ENCODE measurements around the gene PTTG1. TPM values are rescaled to one million over a fixed set of nuclear protein-coding genes. Genes with fewer than 3 reads are reported as not detected.

PTTG1 gene
- total RNA-seq, 1 donor from 2014 or later = 5.6 TPM

DNA sequence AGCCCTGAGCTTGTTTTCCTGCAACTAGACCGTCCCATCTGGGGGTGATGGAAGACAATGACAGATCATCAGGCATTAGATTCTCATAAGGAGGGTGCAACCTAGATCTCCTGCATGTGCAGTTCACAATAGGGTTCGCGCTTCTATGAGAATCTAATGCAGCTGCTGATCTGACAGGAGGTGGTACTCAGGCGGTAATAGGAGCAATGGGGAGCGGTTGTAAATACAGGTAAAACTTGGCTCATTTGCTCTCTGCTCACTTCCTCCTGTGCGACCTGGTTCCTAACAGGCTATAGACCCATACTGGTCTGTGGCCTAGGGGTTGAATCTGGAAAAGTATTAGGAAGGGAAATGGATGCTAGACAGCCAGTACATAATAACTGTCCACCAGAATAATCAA lies 39.7 kb downstream of the PTTG1 start:
- TF ChIP-seq, protein P1, sequence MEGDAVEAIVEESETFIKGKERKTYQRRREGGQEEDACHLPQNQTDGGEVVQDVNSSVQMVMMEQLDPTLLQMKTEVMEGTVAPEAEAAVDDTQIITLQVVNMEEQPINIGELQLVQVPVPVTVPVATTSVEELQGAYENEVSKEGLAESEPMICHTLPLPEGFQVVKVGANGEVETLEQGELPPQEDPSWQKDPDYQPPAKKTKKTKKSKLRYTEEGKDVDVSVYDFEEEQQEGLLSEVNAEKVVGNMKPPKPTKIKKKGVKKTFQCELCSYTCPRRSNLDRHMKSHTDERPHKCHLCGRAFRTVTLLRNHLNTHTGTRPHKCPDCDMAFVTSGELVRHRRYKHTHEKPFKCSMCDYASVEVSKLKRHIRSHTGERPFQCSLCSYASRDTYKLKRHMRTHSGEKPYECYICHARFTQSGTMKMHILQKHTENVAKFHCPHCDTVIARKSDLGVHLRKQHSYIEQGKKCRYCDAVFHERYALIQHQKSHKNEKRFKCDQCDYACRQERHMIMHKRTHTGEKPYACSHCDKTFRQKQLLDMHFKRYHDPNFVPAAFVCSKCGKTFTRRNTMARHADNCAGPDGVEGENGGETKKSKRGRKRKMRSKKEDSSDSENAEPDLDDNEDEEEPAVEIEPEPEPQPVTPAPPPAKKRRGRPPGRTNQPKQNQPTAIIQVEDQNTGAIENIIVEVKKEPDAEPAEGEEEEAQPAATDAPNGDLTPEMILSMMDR (IDR thresholded peaks at IDR 0.05) = no peak
- Histone ChIP-seq H3K9me3 (no peaks in the 10 kb centered on the region), H3K36me3 (no peaks in the 10 kb centered on the region), H3K4me1 (peaks cover under 1% of the 10 kb centered on the region), H3K27me3 (no peaks in the 10 kb centered on the region), H3K27ac (no peak overlapping the region), H3K4me3 (no peak overlapping the region)
- DNase-seq = no peak
- intact Hi-C loops (cut with DNase I) = no loop called here
- no peak for ATAC-seq

DNA sequence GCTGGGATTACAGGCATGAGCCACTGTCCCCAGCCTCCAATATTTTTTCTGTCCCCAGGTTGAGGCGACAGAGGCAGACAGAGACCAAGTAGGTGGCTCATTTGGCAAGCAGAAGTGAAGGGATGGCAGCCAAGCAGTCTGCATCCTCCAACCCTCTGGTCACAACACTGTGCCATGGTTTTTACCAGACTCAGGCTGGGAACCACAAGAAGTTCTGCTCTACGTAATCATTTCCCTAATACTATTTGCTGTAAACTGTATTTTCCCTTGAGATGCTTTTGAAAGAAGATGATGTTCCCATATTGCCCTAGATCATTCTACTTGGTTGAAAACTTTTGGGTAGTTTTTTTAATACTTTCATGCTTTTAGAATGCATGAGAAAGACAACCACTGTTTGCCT lies 40.5 kb downstream of the PTTG1 start:
- intact Hi-C loops (cut with DNase I) = no loop called here
- Histone ChIP-seq H3K4me1 (peaks cover 8% of the 10 kb centered on the region), H3K4me3 (no peak overlapping the region), H3K9me3 (no peaks in the 10 kb centered on the region), H3K27me3 (no peaks in the 10 kb centered on the region), H3K27ac (no peak overlapping the region), H3K36me3 (no peaks in the 10 kb centered on the region)
- DNase-seq (no peak), ATAC-seq (no peak)
- TF ChIP-seq, protein P1 (IDR thresholded peaks at IDR 0.05) = no peak

DNA sequence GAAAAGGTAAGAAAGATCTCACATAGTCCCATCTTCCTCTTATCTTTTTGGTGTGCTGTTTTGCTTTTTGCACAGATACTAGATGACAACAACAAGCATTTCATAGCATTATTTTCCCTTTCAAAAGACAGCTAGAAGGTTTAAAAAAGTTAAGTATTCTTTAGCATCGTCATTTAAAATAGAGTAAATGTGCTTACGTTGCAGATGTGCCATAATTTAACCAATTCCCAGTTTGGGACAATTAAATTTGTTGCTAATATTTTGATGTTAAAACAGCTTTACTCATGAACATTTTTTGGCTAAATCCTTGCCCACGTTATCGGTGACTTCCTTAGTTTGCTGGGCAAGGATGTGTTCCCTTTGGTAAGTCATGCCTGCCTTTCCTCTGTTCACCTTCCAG lies 41.6 kb downstream of the PTTG1 start:
- ATAC-seq (no peak), DNase-seq (no peak)
- no peak overlapping the region for H3K27ac ChIP-seq
- TF ChIP-seq, protein P1 (IDR thresholded peaks at IDR 0.05) = no peak
- H3K4me3 ChIP-seq = no peak overlapping the region
- H3K36me3 ChIP-seq = no peaks in the 10 kb centered on the region
- no peaks in the 10 kb centered on the region for H3K9me3 ChIP-seq
- peaks cover 19% of the 10 kb centered on the region for H3K4me1 ChIP-seq
- intact Hi-C loops (cut with DNase I) = no loop called here
- H3K27me3 ChIP-seq = no peaks in the 10 kb centered on the region

DNA sequence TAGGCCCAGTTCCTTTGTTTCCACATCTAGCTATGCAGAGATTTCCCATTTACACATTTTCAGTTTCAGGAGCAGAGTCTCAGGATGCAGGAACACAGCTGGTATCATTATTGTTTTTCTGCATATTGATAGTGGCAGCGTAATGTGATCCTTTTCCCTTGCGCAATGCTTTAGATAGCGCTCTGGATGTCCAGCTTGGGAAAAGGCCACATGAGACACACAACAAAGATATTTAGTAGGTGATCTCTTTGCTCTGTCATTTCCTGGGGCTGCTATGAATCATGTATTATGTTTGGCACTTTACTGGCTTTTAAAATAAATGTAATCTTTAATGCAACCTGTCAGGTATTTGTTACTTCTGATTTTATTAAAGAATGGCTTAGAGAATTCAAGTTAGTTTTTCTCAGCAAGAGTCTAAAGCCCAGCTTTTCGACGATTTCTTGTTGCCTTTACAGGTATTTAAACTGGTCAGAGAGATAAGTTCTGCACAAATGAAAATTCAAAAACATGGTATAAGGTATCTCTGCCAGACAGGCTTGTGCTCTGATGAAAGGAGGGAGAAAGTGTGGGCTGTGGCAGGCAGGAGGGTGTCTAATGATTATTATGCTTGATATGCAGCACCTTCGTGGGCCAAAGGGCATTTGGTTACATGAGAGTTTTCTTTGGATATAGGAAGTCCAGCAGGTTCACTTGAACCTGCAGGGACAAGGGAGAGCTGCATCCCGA lies 42.2 kb downstream of the PTTG1 start:
- no peak overlapping the region for H3K27ac ChIP-seq
- no peak for ATAC-seq
- H3K4me1 ChIP-seq = peaks cover 20% of the 10 kb centered on the region
- no peaks in the 10 kb centered on the region for H3K9me3 ChIP-seq
- no peak overlapping the region for H3K4me3 ChIP-seq
- TF ChIP-seq, protein P1 (IDR thresholded peaks at IDR 0.05) = no peak
- H3K36me3 ChIP-seq = no peaks in the 10 kb centered on the region
- intact Hi-C loops (cut with DNase I) = no loop called here
- H3K27me3 ChIP-seq = no peaks in the 10 kb centered on the region
- no peak for DNase-seq

DNA sequence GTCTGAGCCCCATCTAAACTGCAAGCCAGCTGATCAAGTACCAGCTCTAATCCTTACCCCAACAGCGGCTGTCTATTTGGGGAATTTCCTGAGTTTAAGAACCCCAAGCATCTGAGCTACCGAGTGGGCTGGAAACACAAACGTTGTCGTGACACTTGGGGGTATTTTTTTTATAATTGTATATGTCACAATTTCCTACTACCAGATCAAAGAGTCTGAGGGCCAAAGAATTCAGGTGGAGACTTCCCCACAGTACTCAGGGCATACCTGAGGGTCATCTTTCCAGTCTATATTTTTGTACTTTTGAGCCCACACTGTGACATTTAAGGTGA lies 42.8 kb downstream of the PTTG1 start:
- intact Hi-C loops (cut with DNase I) = no loop called here
- ATAC-seq (no peak), DNase-seq (no peak)
- Histone ChIP-seq H3K9me3 (no peaks in the 10 kb centered on the region), H3K4me3 (no peak overlapping the region), H3K4me1 (peaks cover 20% of the 10 kb centered on the region), H3K36me3 (no peaks in the 10 kb centered on the region), H3K27me3 (no peaks in the 10 kb centered on the region), H3K27ac (no peak overlapping the region)
- TF ChIP-seq, protein P1 (IDR thresholded peaks at IDR 0.05) = no peak

DNA sequence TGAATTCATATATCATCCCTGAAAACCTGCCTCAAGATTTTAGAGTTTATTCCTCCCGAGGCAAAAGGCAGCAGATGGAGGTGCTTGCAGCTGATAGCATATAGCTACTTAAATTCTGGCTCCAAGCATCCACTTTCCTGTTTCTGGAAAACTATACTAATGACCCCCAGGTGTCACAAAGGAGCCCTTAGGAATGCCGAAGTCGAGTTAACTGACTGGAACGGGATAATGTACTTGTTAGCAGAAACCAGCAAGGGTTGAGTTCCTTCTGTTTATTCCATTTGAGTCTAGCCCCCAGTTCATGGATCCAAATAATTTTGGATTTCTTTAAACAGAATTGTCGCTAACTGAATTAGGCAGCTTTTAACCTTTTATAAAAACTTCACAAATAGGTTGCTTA lies 44.5 kb downstream of the PTTG1 start:
- ATAC-seq = no peak
- peaks cover 30% of the 10 kb centered on the region for H3K4me1 ChIP-seq
- no peak for DNase-seq

More for the DNA sequence above, 44.5 kb downstream of the PTTG1 start:
- Histone ChIP-seq H3K36me3 (no peaks in the 10 kb centered on the region), H3K27me3 (no peaks in the 10 kb centered on the region), H3K9me3 (no peaks in the 10 kb centered on the region), H3K4me3 (no peak overlapping the region), H3K27ac (no peak overlapping the region)
- TF ChIP-seq, protein P1 (IDR thresholded peaks at IDR 0.05) = no peak
- intact Hi-C loops (cut with DNase I) = no loop called here

Measured in upper lobe of right lung (tissue), 1 donor.